Right lobe of liver (tissue), 4 donors: ENCODE measurements around the gene ENDOV.

Experiments used
- POLR2A ChIP-seq: fragments of 450-650 bp; IDR thresholded peaks from one replicate; pipeline ENCODE4 v1.6.1; 2017; ENCODE audit warnings: antibody characterized with exemption, mild to moderate bottlenecking
- TF ChIP-seq, protein P1 (sequence below), 4 donors: fragments of 200-600 bp in 3 of 4; fragments of 450-650 bp in 1 of 4; IDR thresholded peaks; one replicate each; pipeline versions ENCODE4 v1.5.1 to v1.8.0; 2016 to 2022; ENCODE audit warnings: antibody characterized with exemption in 4 of 4, mild to moderate bottlenecking in 2 of 4
- donor health status: DM: no; HTN: no; CAD: no.
- donor health status: DM: no; HTN: no; CAD: no.
- donor health status: DM: no; HTN: yes; CAD: no.

- TF ChIP-seq, protein P1, sequence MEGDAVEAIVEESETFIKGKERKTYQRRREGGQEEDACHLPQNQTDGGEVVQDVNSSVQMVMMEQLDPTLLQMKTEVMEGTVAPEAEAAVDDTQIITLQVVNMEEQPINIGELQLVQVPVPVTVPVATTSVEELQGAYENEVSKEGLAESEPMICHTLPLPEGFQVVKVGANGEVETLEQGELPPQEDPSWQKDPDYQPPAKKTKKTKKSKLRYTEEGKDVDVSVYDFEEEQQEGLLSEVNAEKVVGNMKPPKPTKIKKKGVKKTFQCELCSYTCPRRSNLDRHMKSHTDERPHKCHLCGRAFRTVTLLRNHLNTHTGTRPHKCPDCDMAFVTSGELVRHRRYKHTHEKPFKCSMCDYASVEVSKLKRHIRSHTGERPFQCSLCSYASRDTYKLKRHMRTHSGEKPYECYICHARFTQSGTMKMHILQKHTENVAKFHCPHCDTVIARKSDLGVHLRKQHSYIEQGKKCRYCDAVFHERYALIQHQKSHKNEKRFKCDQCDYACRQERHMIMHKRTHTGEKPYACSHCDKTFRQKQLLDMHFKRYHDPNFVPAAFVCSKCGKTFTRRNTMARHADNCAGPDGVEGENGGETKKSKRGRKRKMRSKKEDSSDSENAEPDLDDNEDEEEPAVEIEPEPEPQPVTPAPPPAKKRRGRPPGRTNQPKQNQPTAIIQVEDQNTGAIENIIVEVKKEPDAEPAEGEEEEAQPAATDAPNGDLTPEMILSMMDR (IDR thresholded peaks at IDR 0.05): no peak
- no peak for TF ChIP-seq POLR2A
Observed at GRCh38 chr17:80453998-80454556, 39.1 kb downstream of the ENDOV start.
